ENCODE measurements around the gene TMEM255B. TPM values are rescaled to one million over a fixed set of nuclear protein-coding genes. Genes with fewer than 3 reads are reported as not detected.

TMEM255B gene
- total RNA-seq, 1 experiment from 2014 or later: 7.7 TPM

DNA sequence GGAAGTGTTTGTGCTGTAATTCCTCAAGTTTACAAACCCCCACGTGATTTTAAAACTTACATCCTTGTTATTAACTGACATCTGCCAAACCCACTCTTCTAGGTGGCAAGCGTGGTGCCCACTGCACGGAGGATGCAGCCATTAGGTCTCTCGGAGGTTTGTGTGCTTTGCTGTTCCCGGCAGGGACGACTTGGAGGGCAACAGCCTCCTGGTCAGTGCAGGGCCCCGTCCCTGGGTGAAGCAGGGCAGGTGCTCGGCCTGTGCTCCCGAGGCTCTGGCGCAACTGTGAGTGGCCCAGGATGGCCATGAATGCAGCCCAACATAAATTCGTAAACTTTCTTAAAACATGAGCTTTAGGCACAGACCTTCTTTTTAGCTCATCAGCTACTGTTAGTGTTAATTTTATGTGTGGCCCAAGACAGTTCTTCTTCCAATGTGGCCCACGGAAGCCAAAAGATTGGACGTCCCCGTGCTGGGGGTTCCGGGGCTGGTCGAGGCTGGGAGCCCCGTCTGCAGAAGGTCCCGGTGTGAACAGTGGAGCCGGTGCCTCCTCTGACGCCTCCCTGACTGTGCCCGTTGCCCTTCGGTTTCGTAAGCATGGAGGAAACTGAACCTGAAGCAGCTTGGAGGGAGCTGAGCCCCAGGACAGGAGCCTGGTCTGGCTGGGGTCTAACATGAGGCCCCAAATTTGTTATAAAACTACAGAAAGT is 93.0 kb downstream of the TMEM255B start:
- H3K79me2 ChIP-seq (ENCODE audit: insufficient read depth, low read length): peaks cover 96% of the 10 kb centered on the region
- DNase-seq (ENCODE audit: low read depth, low spot score): no peak
- ATAC-seq: no peak
- no peaks in the 10 kb centered on the region for H4K20me1 ChIP-seq (ENCODE audit: insufficient read depth)
- ChIA-PET RAD21 (ENCODE audit: low non-redundant PET in 1 of 2, low total read pairs in 2 of 2, uncharacterized antibody in 2 of 2, unreplicated experiment in 2 of 2) (no interaction called here), POLR2A (no interaction called here), CTCF (no interaction called here)
- no peak for TF ChIP-seq RAD21 (IDR thresholded peaks at IDR 0.05; ENCODE audit: low read depth)
- TF ChIP-seq EZH2 (IDR thresholded peaks at IDR 0.05): no peak
- TF ChIP-seq ZNF274 (IDR thresholded peaks at IDR 0.05; ENCODE audit: low read depth, low read length): no peak
- TF ChIP-seq EGR1 (IDR thresholded peaks at IDR 0.05; ENCODE audit: low read depth): no peak
- intact Hi-C loops (cut with micrococcal nuclease): no loop called here
- no peaks in the 10 kb centered on the region for H3K9me2 ChIP-seq (ENCODE audit: insufficient read depth)
- BruUV-seq (replicated peaks): no TSS peak
- no peak overlapping the region for H3K4me2 ChIP-seq (ENCODE audit: low read length)
- H3K9ac ChIP-seq (ENCODE audit: low read length): no peak overlapping the region
- H3K4me3 ChIP-seq (replicated peaks in 1 of 2; ENCODE audit: low read depth in 1 of 2, low read length in 2 of 2): no peak overlapping the region
- no peak overlapping the region for H3K27ac ChIP-seq (ENCODE audit: low read depth, low read length)
- H3K36me3 ChIP-seq (ENCODE audit: control insufficient read depth in 1 of 2, insufficient read depth in 2 of 2, low read length in 2 of 2): peaks cover 0 to 12% of the 10 kb centered on the region in 2 experiments; a peak in 2 of 4 replicates
- H3K4me1 ChIP-seq (ENCODE audit: control insufficient read depth in 1 of 2, insufficient read depth in 2 of 2, low read length in 2 of 2): peaks cover 13 to 25% of the 10 kb centered on the region in 2 experiments
- no peak overlapping the region for H2AFZ ChIP-seq (ENCODE audit: low read depth, low read length, poor library complexity, severe bottlenecking)
- H3K9me3 ChIP-seq (ENCODE audit: control insufficient read depth in 1 of 2, insufficient read depth in 1 of 2, low read depth in 1 of 2, low read length in 2 of 2): no peaks in the 10 kb centered on the region
- no peaks in the 10 kb centered on the region for H3K27me3 ChIP-seq (ENCODE audit: insufficient read depth, low read length)

GRCh38 chr13:113852536-113853517 is 93.8 kb downstream of the TMEM255B start:
- DNase-seq (ENCODE audit: low read depth, low spot score): no peak
- Histone ChIP-seq H2AFZ (ENCODE audit: low read depth, low read length, poor library complexity, severe bottlenecking) (no peak overlapping the region), H3K4me1 (ENCODE audit: control insufficient read depth in 1 of 2, insufficient read depth in 2 of 2, low read length in 2 of 2) (peaks cover 13 to 25% of the 10 kb centered on the region in 2 experiments), H3K27ac (ENCODE audit: low read depth, low read length) (no peak overlapping the region), H3K9me2 (ENCODE audit: insufficient read depth) (no peaks in the 10 kb centered on the region), H3K4me3 (replicated peaks in 1 of 2; ENCODE audit: low read depth in 1 of 2, low read length in 2 of 2) (no peak overlapping the region), H3K9me3 (ENCODE audit: control insufficient read depth in 1 of 2, insufficient read depth in 1 of 2, low read depth in 1 of 2, low read length in 2 of 2) (no peaks in the 10 kb centered on the region), H3K79me2 (ENCODE audit: insufficient read depth, low read length) (peaks cover 97% of the 10 kb centered on the region), H4K20me1 (ENCODE audit: insufficient read depth) (no peaks in the 10 kb centered on the region), H3K27me3 (ENCODE audit: insufficient read depth, low read length) (no peaks in the 10 kb centered on the region), H3K36me3 (ENCODE audit: control insufficient read depth in 1 of 2, insufficient read depth in 2 of 2, low read length in 2 of 2) (peaks cover 0 to 13% of the 10 kb centered on the region in 2 experiments; a peak in 2 of 4 replicates), H3K4me2 (ENCODE audit: low read length) (no peak overlapping the region), H3K9ac (ENCODE audit: low read length) (no peak overlapping the region)
- TF ChIP-seq SIN3A (IDR thresholded peaks at IDR 0.05; ENCODE audit: low read depth): no peak
- TF ChIP-seq, protein P1, sequence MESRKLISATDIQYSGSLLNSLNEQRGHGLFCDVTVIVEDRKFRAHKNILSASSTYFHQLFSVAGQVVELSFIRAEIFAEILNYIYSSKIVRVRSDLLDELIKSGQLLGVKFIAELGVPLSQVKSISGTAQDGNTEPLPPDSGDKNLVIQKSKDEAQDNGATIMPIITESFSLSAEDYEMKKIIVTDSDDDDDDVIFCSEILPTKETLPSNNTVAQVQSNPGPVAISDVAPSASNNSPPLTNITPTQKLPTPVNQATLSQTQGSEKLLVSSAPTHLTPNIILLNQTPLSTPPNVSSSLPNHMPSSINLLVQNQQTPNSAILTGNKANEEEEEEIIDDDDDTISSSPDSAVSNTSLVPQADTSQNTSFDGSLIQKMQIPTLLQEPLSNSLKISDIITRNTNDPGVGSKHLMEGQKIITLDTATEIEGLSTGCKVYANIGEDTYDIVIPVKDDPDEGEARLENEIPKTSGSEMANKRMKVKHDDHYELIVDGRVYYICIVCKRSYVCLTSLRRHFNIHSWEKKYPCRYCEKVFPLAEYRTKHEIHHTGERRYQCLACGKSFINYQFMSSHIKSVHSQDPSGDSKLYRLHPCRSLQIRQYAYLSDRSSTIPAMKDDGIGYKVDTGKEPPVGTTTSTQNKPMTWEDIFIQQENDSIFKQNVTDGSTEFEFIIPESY (IDR thresholded peaks at IDR 0.05; ENCODE audit: extremely low read depth, insufficient replicate concordance, low read length): no peak
- TF ChIP-seq EGR1 (IDR thresholded peaks at IDR 0.05; ENCODE audit: low read depth): no peak
- no peak for TF ChIP-seq EZH2 (IDR thresholded peaks at IDR 0.05)
- TF ChIP-seq, protein P2, sequence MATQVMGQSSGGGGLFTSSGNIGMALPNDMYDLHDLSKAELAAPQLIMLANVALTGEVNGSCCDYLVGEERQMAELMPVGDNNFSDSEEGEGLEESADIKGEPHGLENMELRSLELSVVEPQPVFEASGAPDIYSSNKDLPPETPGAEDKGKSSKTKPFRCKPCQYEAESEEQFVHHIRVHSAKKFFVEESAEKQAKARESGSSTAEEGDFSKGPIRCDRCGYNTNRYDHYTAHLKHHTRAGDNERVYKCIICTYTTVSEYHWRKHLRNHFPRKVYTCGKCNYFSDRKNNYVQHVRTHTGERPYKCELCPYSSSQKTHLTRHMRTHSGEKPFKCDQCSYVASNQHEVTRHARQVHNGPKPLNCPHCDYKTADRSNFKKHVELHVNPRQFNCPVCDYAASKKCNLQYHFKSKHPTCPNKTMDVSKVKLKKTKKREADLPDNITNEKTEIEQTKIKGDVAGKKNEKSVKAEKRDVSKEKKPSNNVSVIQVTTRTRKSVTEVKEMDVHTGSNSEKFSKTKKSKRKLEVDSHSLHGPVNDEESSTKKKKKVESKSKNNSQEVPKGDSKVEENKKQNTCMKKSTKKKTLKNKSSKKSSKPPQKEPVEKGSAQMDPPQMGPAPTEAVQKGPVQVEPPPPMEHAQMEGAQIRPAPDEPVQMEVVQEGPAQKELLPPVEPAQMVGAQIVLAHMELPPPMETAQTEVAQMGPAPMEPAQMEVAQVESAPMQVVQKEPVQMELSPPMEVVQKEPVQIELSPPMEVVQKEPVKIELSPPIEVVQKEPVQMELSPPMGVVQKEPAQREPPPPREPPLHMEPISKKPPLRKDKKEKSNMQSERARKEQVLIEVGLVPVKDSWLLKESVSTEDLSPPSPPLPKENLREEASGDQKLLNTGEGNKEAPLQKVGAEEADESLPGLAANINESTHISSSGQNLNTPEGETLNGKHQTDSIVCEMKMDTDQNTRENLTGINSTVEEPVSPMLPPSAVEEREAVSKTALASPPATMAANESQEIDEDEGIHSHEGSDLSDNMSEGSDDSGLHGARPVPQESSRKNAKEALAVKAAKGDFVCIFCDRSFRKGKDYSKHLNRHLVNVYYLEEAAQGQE (IDR thresholded peaks at IDR 0.05; ENCODE audit: low read depth): no peak
- no peak for TF ChIP-seq EZH2phosphoT487 (IDR thresholded peaks at IDR 0.05; ENCODE audit: borderline replicate concordance)
- no peak for ATAC-seq
- BruUV-seq (replicated peaks): no TSS peak
- RAD21 ChIA-PET (ENCODE audit: low non-redundant PET in 1 of 2, low total read pairs in 2 of 2, uncharacterized antibody in 2 of 2, unreplicated experiment in 2 of 2): no interaction called here
- CTCF ChIA-PET: no interaction called here
- intact Hi-C loops (cut with micrococcal nuclease): no loop called here
- POLR2A ChIA-PET: no interaction called here
